Neural progenitor cell (in vitro differentiated cells): ENCODE results near the gene ITPK1. TPM values are rescaled to one million over a fixed set of nuclear protein-coding genes. Genes with fewer than 3 reads are reported as not detected.

ENCODE experiments used
- DNase-seq: peaks from one replicate; pipeline ENCODE4 v3.0.0-alpha.2; 2016; ENCODE audit warnings: low spot score
- H2AFZ ChIP-seq: fragments of 200-600 bp; sonication (generic); replicated peaks from 2 replicates; pipeline ENCODE4 v1.6.1; 2016; ENCODE audit warnings: antibody characterized with exemption
- H3F3A ChIP-seq: fragments of 200-600 bp; sonication (generic); 2 replicates; pipeline ENCODE4 v1.6.1; 2016; ENCODE audit warnings: antibody characterized with exemption, low read depth
- H3K27ac ChIP-seq: fragments of 200-600 bp; sonication (generic); 2 replicates; pipeline ENCODE4 v1.5.1; 2016; ENCODE audit warnings: mild to moderate bottlenecking
- H3K27me3 ChIP-seq: fragments of 200-600 bp; sonication (generic); 2 replicates; pipeline ENCODE4 v1.6.1; 2016; ENCODE audit warnings: mild to moderate bottlenecking, moderate library complexity
- H3K36me3 ChIP-seq: fragments of 200-600 bp; sonication (generic); 2 replicates; pipeline ENCODE4 v1.5.1; 2016
- H3K4me1 ChIP-seq: fragments of 200-600 bp; sonication (generic); 2 replicates; pipeline ENCODE4 v1.6.1; 2016; ENCODE audit warnings: mixed run types
- H3K4me2 ChIP-seq: fragments of 200-600 bp; sonication (generic); 2 replicates; pipeline ENCODE4 v1.6.1; 2016
- H3K4me3 ChIP-seq: fragments of 200-600 bp; sonication (generic); 2 replicates; pipeline ENCODE4 v1.5.1; 2016
- H3K79me2 ChIP-seq: fragments of 200-600 bp; sonication (generic); 2 replicates; pipeline ENCODE4 v1.6.1; 2016; ENCODE audit warnings: low read depth
- H3K9ac ChIP-seq: fragments of 200-600 bp; sonication (generic); 2 replicates; pipeline ENCODE4 v1.6.1; 2016
- H3K9me3 ChIP-seq: fragments of 200-600 bp; sonication (generic); 2 replicates; pipeline ENCODE4 v1.5.1; 2016; ENCODE audit warnings: low read depth
- H4K20me1 ChIP-seq: fragments of 200-600 bp; sonication (generic); 2 replicates; pipeline ENCODE4 v1.6.1; 2016; ENCODE audit warnings: low read depth
- H3K27ac Mint-ChIP-seq: 3 replicates; pipeline ENCODE4 v1.8.0; 2021; ENCODE audit warnings: mixed read lengths
- H3K27me3 Mint-ChIP-seq: 2 replicates; pipeline ENCODE4 v1.8.0; 2022; ENCODE audit warnings: low read depth, mild to moderate bottlenecking, inconsistent platforms, moderate library complexity, mixed read lengths; ENCODE audit not compliant: insufficient read depth
- H3K36me3 Mint-ChIP-seq: 3 replicates; pipeline ENCODE4 v1.8.0; 2021; ENCODE audit warnings: mixed read lengths
- H3K4me1 Mint-ChIP-seq: 3 replicates; pipeline ENCODE4 v1.8.0; 2021; ENCODE audit warnings: mixed read lengths
- H3K4me3 Mint-ChIP-seq: 3 replicates; pipeline ENCODE4 v1.8.0; 2021; ENCODE audit warnings: mild to moderate bottlenecking, moderate library complexity, mixed read lengths
- H3K9me3 Mint-ChIP-seq: 3 replicates; pipeline ENCODE4 v1.8.0; 2020; ENCODE audit warnings: mixed read lengths
- CTCF ChIP-seq: fragments of 200-600 bp; sonication (generic); IDR thresholded peaks from 2 replicates; pipeline ENCODE4 v1.5.1; 2017; ENCODE audit warnings: antibody characterized with exemption, mild to moderate bottlenecking
- EZH2 ChIP-seq: fragments of 200-600 bp; sonication (generic); IDR thresholded peaks from 2 replicates; pipeline ENCODE4 v1.6.1; 2017; ENCODE audit warnings: antibody characterized with exemption, mild to moderate bottlenecking, moderate library complexity
- EZH2phosphoT487 ChIP-seq: fragments of 200-600 bp; sonication (generic); IDR thresholded peaks from 2 replicates; pipeline ENCODE4 v1.6.1; 2017; ENCODE audit warnings: antibody characterized with exemption
- total RNA-seq: library from RNA; depleted of rRNA; stranded (reverse); fragments of >200 nt; gene quantifications from 2 replicates; pipeline ENCODE4 v1.2.3, GENCODE V29; 2015; ENCODE audit warnings: low replicate concordance

Gene ITPK1
- total RNA-seq, 1 donor from 2014 or later = 25.8 TPM

DNA sequence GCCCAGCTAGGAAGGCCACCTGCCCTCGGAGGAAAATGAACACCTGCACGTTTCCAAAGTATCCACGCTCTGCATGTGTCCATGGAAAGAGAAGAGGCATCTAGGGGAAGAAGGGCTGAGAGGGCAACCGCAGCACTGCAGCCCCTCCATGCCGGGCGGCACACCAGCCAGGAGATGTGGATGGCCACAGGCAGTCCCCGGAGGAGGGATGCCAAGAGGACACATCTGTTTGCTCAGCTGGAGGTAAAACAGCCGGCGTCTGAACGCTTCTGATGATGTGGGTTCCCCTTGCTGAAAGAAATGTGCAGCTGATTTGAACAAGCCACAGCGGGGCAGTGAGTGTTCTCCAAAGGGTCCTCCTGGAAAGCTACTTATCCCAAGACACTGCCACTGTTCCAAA is 158.8 kb downstream of the ITPK1 start:
- no peaks in the 10 kb centered on the region for H3F3A ChIP-seq
- no peaks in the 10 kb centered on the region for H3K79me2 ChIP-seq
- H3K9me3 Mint-ChIP-seq = no peaks in the 10 kb centered on the region

DNA sequence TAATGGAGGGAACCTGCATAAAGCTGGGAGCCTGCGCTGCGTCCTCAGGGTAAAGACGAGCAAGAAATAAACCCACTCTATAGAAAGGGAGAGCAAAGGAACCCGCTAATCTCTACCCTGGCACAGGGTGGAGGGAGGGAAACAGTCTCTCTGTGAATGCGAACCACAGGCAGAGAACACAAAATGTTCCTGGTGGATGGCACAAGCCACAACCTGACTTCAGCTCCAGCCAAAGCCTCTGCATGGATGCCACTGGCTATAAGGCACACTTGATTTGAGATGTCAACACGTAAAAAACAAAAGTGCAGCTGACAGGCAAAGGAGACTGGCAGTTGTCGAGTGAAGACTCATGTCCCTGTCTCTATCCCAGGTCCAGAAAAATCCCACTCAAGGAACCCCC is 160.3 kb downstream of the ITPK1 start:
- Mint-ChIP-seq H3K27ac (no peak overlapping the region), H3K4me3 (no peak overlapping the region), H3K9me3 (no peaks in the 10 kb centered on the region), H3K27me3 (peaks cover 11% of the 10 kb centered on the region), H3K36me3 (no peaks in the 10 kb centered on the region), H3K4me1 (peaks cover 7% of the 10 kb centered on the region)
- Histone ChIP-seq H3K9me3 (no peaks in the 10 kb centered on the region), H3F3A (no peaks in the 10 kb centered on the region), H2AFZ (no peak overlapping the region), H3K27me3 (no peaks in the 10 kb centered on the region), H3K4me3 (no peak overlapping the region), H3K36me3 (no peaks in the 10 kb centered on the region), H3K9ac (no peak overlapping the region), H3K4me2 (no peak overlapping the region), H3K27ac (no peak overlapping the region), H3K79me2 (no peaks in the 10 kb centered on the region), H3K4me1 (no peaks in the 10 kb centered on the region), H4K20me1 (peaks cover 3% of the 10 kb centered on the region)
- no peak for DNase-seq
- no peak for TF ChIP-seq CTCF
- TF ChIP-seq EZH2 = no peak
- no peak for TF ChIP-seq EZH2phosphoT487

More for the DNA sequence above, 158.8 kb downstream of the ITPK1 start:
- Histone ChIP-seq H3K36me3 (no peaks in the 10 kb centered on the region), H4K20me1 (peaks cover 3% of the 10 kb centered on the region), H2AFZ (no peak overlapping the region), H3K4me2 (no peak overlapping the region), H3K27me3 (no peaks in the 10 kb centered on the region), H3K9me3 (no peaks in the 10 kb centered on the region), H3K4me3 (no peak overlapping the region), H3K9ac (no peak overlapping the region), H3K27ac (no peak overlapping the region), H3K4me1 (no peaks in the 10 kb centered on the region)
- DNase-seq = no peak
- Mint-ChIP-seq H3K27ac (no peak overlapping the region), H3K4me3 (no peak overlapping the region), H3K4me1 (peaks cover 7% of the 10 kb centered on the region), H3K27me3 (peaks cover 11% of the 10 kb centered on the region), H3K36me3 (no peaks in the 10 kb centered on the region)
- no peak for TF ChIP-seq EZH2phosphoT487
- no peak for TF ChIP-seq EZH2
- no peak for TF ChIP-seq CTCF

DNA sequence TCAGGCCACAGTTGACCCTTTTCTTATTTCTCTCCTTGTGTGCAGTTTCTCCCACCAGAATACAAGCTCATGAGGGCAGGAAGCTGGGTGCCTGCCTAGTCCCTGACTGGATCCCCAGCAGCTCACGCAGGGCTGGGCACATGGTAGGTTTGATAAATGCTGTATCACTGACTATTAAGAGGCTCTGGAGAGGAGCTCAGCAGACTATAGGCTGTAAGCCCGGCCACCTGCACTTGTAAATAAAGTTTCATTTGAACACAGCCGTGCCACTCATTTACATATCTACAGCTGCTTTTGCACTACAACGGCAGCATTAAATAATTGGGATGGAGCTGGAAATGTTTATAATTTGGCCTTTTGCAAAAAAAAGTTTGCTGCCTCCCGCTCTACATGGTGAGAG is 160.8 kb downstream of the ITPK1 start:
- H3K9ac ChIP-seq = no peak overlapping the region
- no peaks in the 10 kb centered on the region for H3K9me3 ChIP-seq
- no peak overlapping the region for H3K4me3 ChIP-seq
- Mint-ChIP-seq H3K27ac (no peak overlapping the region), H3K4me1 (peaks cover 7% of the 10 kb centered on the region), H3K4me3 (no peak overlapping the region), H3K27me3 (peaks cover 11% of the 10 kb centered on the region), H3K36me3 (no peaks in the 10 kb centered on the region), H3K9me3 (no peaks in the 10 kb centered on the region)
- H3F3A ChIP-seq = no peaks in the 10 kb centered on the region
- H3K79me2 ChIP-seq = no peaks in the 10 kb centered on the region
- DNase-seq = no peak
- H3K36me3 ChIP-seq = no peaks in the 10 kb centered on the region
- no peak overlapping the region for H3K4me2 ChIP-seq
- H3K27ac ChIP-seq = no peak overlapping the region
- TF ChIP-seq EZH2 = no peak
- no peak for TF ChIP-seq EZH2phosphoT487
- TF ChIP-seq CTCF = no peak
- no peak overlapping the region for H2AFZ ChIP-seq
- H3K4me1 ChIP-seq = no peaks in the 10 kb centered on the region
- H4K20me1 ChIP-seq = peaks cover 3% of the 10 kb centered on the region
- no peaks in the 10 kb centered on the region for H3K27me3 ChIP-seq

GRCh38 chr14:92953526-92953925 is 162.2 kb downstream of the ITPK1 start:
- H3K4me3 Mint-ChIP-seq = no peak overlapping the region
- H3K27ac Mint-ChIP-seq = no peak overlapping the region
- Histone ChIP-seq H3K36me3 (no peaks in the 10 kb centered on the region), H4K20me1 (no peaks in the 10 kb centered on the region), H3K79me2 (no peaks in the 10 kb centered on the region), H3K4me1 (no peaks in the 10 kb centered on the region), H3K9ac (no peak overlapping the region), H2AFZ (no peak overlapping the region), H3K27ac (no peak overlapping the region), H3K4me3 (no peak overlapping the region), H3K27me3 (no peaks in the 10 kb centered on the region), H3F3A (no peaks in the 10 kb centered on the region), H3K9me3 (no peaks in the 10 kb centered on the region), H3K4me2 (no peak overlapping the region)
- no peaks in the 10 kb centered on the region for H3K4me1 Mint-ChIP-seq
- no peak for DNase-seq
- no peaks in the 10 kb centered on the region for H3K9me3 Mint-ChIP-seq
- no peak for TF ChIP-seq CTCF
- peaks cover 9% of the 10 kb centered on the region for H3K27me3 Mint-ChIP-seq
- H3K36me3 Mint-ChIP-seq = no peaks in the 10 kb centered on the region
